GM21529 (cell line): ENCODE results near the gene PLEKHF1.

Source experiments
- ATAC-seq: cut with Tn5 transposase; IDR thresholded peaks from one replicate; pipeline ENCODE4 v1.9.1; 2021; ENCODE audit not compliant: unreplicated experiment

The PLEKHF1 gene

GRCh38 chr19:29677001-29677817 is 11.9 kb downstream of the PLEKHF1 start:
- ATAC-seq, result no peak

GRCh38 chr19:29678484-29679106 is 13.3 kb downstream of the PLEKHF1 start:
- no peak for ATAC-seq

- no peak for ATAC-seq
These were observed 14.4 kb downstream of the PLEKHF1 start for GRCh38 chr19:29679598-29680210.

GRCh38 chr19:29680447-29680846 is 15.2 kb downstream of the PLEKHF1 start:
- ATAC-seq, result peak; percentile 74

- no peak for ATAC-seq
These were observed 15.7 kb downstream of the PLEKHF1 start for GRCh38 chr19:29680937-29681336.

GRCh38 chr19:29681422-29682235 is 16.4 kb downstream of the PLEKHF1 start:
- ATAC-seq, result no peak

- ATAC-seq, result no peak
These were observed 17.1 kb downstream of the PLEKHF1 start for GRCh38 chr19:29682236-29682895.

- ATAC-seq, result no peak
These were observed 17.7 kb downstream of the PLEKHF1 start for GRCh38 chr19:29683009-29683408.

- ATAC-seq, result no peak
These were observed 20.1 kb downstream of the PLEKHF1 start for GRCh38 chr19:29685326-29685725.

- ATAC-seq, result no peak
These were observed 21.1 kb downstream of the PLEKHF1 start for GRCh38 chr19:29686285-29686805.

- ATAC-seq, result no peak
These were observed 22.1 kb downstream of the PLEKHF1 start for GRCh38 chr19:29687244-29687896.

GRCh38 chr19:29687897-29688728 is 22.9 kb downstream of the PLEKHF1 start:
- no peak for ATAC-seq

- ATAC-seq, result no peak
These were observed 25.6 kb downstream of the PLEKHF1 start for GRCh38 chr19:29690842-29691241.

GRCh38 chr19:29694161-29694560 is 28.9 kb downstream of the PLEKHF1 start:
- no peak for ATAC-seq

- ATAC-seq, result peak; percentile 82
These were observed 29.7 kb downstream of the PLEKHF1 start for GRCh38 chr19:29694669-29695627.

- ATAC-seq, result no peak
These were observed 30.7 kb downstream of the PLEKHF1 start for GRCh38 chr19:29695765-29696564.

GRCh38 chr19:29696565-29696846 is 31.2 kb downstream of the PLEKHF1 start:
- no peak for ATAC-seq
